ENCODE results near the gene NDUFB4. TPM values are rescaled to one million over a fixed set of nuclear protein-coding genes. Genes with fewer than 3 reads are reported as not detected.

The NDUFB4 gene
- total RNA-seq, 4 donors from 2014 or later: 46.9 to 128 (median 87.8) TPM

- TF ChIP-seq, protein P1, sequence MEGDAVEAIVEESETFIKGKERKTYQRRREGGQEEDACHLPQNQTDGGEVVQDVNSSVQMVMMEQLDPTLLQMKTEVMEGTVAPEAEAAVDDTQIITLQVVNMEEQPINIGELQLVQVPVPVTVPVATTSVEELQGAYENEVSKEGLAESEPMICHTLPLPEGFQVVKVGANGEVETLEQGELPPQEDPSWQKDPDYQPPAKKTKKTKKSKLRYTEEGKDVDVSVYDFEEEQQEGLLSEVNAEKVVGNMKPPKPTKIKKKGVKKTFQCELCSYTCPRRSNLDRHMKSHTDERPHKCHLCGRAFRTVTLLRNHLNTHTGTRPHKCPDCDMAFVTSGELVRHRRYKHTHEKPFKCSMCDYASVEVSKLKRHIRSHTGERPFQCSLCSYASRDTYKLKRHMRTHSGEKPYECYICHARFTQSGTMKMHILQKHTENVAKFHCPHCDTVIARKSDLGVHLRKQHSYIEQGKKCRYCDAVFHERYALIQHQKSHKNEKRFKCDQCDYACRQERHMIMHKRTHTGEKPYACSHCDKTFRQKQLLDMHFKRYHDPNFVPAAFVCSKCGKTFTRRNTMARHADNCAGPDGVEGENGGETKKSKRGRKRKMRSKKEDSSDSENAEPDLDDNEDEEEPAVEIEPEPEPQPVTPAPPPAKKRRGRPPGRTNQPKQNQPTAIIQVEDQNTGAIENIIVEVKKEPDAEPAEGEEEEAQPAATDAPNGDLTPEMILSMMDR (IDR thresholded peaks at IDR 0.05; ENCODE audit: low read depth): no peak
Measured at GRCh38 chr3:120567370-120568201, 28.6 kb upstream of the NDUFB4 start.

DNA sequence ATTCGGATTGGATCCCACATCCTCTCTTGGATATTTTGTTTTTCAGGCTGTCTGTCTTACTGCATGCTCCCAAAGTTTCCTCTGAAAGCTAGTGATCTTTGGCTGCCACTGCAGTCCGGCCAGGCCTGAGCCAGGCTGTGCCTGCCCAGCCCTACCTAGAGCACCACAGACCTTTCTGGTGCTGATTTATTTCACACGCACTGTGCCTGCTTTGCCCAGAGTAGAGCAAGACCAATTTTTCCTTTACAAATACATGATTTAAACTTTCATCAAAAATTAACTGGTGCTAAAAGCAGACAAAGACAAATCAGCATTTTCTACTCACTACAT, 28.0 kb upstream of the NDUFB4 start:
- TF ChIP-seq, protein P1 (IDR thresholded peaks at IDR 0.05; ENCODE audit: low read depth): no peak

GRCh38 chr3:120568598-120568997, 27.5 kb upstream of the NDUFB4 start:
- TF ChIP-seq, protein P1 (IDR thresholded peaks at IDR 0.05; ENCODE audit: low read depth): no peak

DNA sequence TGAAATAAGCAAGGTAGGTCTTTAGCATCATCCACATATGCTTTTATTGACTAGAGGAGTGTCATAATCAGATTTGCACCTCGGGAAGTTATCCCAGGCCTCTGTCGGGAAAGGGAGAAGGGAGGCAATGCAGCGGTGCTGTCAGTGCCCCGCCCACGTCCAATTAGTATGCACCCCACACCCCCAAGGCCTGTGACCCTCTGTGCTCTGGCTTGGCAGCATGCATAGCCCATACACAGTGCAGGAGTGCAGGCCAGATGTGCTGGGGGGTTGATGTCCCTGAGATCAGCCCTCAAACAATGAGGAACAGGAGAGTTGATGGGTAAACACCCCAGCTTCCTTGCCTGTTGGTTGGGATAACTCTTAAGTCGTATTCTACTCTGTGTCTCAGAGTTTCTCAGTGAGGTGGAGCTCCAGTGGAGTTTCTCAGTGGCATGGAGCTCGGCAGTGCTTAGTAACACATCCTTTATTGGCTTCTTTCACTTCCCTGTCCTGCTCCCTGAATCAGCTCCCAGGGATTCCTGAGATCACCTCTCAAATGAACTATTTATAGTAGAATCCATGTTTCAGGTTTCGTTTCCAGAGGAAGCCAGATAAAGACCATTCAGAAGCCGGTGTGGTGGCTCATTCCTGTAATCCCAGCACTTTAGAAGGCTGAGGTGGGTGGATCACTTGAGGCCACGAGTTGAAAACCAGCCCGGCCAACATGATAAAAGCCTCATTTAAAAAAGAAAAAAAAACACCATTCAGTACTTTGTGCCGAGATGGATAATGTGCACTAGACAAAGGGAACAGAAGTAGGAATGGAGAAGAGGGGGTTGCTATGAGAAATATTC, 26.7 kb upstream of the NDUFB4 start:
- TF ChIP-seq, protein P1 (IDR thresholded peaks at IDR 0.05; ENCODE audit: low read depth): no peak

- TF ChIP-seq, protein P1 (IDR thresholded peaks at IDR 0.05; ENCODE audit: low read depth): no peak
Measured at GRCh38 chr3:120572027-120572426, 24.1 kb upstream of the NDUFB4 start.

GRCh38 chr3:120587332-120587975, 8.7 kb upstream of the NDUFB4 start:
- TF ChIP-seq, protein P1 (IDR thresholded peaks at IDR 0.05; ENCODE audit: low read depth): no peak

GRCh38 chr3:120595788-120596115, 384 bp upstream of the NDUFB4 start:
- TF ChIP-seq, protein P1 (IDR thresholded peaks at IDR 0.05; ENCODE audit: low read depth): no peak

Data from subcutaneous adipose tissue (tissue), 4 donors.